ENCODE measurements around the gene SCRG1. TPM values are rescaled to one million over a fixed set of nuclear protein-coding genes. Genes with fewer than 3 reads are reported as not detected.

The SCRG1 gene
- total and polyA plus RNA-seq, 2 donors (not counting 1 experiment from before 2014, with no cell fraction given) = not detected

DNA sequence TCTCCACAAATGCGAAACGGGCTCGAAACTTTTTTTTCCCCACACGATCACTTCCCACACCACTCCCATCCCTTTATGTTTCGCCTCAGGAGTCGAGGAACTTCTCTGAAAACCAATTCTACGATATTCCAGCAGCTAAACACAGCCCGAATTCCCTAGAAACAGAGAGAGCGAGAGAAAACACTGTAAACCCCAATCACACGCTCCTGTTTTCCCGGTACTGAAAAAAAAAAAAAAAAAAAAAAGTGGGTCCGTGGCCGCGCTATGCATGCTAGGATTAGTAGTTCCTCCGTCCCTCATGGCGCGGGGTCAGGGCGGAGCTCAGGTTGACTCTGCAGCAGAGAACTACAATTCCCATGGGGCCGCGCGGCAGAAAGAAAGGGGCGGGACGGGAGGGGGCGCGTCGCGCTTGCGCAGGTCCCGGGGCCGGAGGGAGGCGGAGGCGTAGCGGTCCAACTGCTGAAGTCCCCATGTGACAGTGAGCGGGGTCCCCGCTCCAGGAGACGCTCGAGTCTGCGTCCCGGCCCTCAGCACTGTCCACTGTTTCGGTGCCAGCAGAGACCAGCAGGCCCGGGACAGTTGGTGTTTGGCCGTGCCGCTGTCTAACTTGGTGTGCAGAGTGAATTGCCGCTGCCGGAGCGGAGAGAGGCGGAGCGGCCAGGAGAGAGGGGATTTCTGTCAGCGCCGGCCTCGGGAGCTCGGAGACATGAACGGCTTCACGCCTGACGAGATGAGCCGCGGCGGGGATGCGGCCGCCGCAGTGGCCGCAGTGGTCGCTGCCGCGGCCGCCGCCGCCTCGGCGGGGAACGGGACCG lies 28.2 kb downstream of the SCRG1 start, which contains the start of gene SAP30:
Gene SAP30 (plus strand): TSS at position 478 of the 815 bp plus-strand sequence. CDS start 229 bp downstream, at position 707.
- Histone ChIP-seq H3K27me3 (replicated peaks in 1 of 4; ENCODE audit: control extremely low read depth in 1 of 4, control insufficient read depth in 3 of 4, insufficient read depth in 4 of 4, low read length in 3 of 4) (peaks cover 0 to 2% (median 0%) of the 10 kb centered on the region in 4 experiments), H3K4me3 (ENCODE audit: control extremely low read depth in 1 of 5, extremely low read depth in 1 of 5, insufficient read depth in 1 of 5, low read depth in 2 of 5, low read length in 4 of 5) (peak within 1 kb of the TSS; percentile 81 to 100 (median 99)), H2AFZ (ENCODE audit: insufficient read depth, low read depth, low read length, poor library complexity, severe bottlenecking) (peak within 1 kb of the TSS; percentile 99), H3K36me3 (replicated peaks in 1 of 2; ENCODE audit: control extremely low read depth in 1 of 2, control insufficient read depth in 1 of 2, extremely low read depth in 1 of 2, insufficient read depth in 2 of 2, low read length in 1 of 2) (no peaks in the 10 kb centered on the region), H3K79me2 (ENCODE audit: control insufficient read depth, insufficient read depth, low read length) (peaks cover 6% of the 10 kb centered on the region), H3K4me2 (replicated peaks; ENCODE audit: low read depth, low read length, poor library complexity, severe bottlenecking) (peak within 1 kb of the TSS; percentile 99), H3K9ac (ENCODE audit: low read length) (peak within 1 kb of the TSS; percentile 94), H3K9me3 (ENCODE audit: control extremely low read depth in 1 of 3, control insufficient read depth in 2 of 3, insufficient read depth in 1 of 3, low read length in 2 of 3) (no peaks in the 10 kb centered on the region), H3K27ac (ENCODE audit: low read length in 2 of 2) (peak within 1 kb of the TSS; percentile 84 to 88), H4K20me1 (ENCODE audit: control insufficient read depth, insufficient read depth, low read length, poor library complexity, severe bottlenecking) (no peaks in the 10 kb centered on the region), H3K4me1 (ENCODE audit: control insufficient read depth in 2 of 2, insufficient read depth in 2 of 2, low read length in 2 of 2) (peaks cover 9 to 12% of the 10 kb centered on the region in 2 donors)
- WGBS (ENCODE audit: insufficient coverage) = under 1% methylated on average over 68 of the region's 72 CpGs
- ATAC-seq (ENCODE audit: low read depth) (peak; percentile 83), DNase-seq (peak; percentile 99)
- ChIA-PET POLR2A (interaction anchor here (0.7 to 4.5 kb wide), 6 partner anchors 37 to 913 kb away, joined by 3 to 134 read pairs (median 6); partner anchors contain the start of genes CEP44, FBXO8, GALNT7 and HMGB2), CTCF (interaction anchor here (1.0 to 3.9 kb wide), 5 partner anchors 14 to 201 kb away, joined by 3 to 28 read pairs (median 4); partner anchors contain the start of gene HMGB2)
- Mint-ChIP-seq H3K9me3 (ENCODE audit: insufficient read depth) (no peaks in the 10 kb centered on the region), H3K27me3 (peaks cover 3% of the 10 kb centered on the region), H3K27ac (peak within 1 kb of the TSS; percentile 88), H3K4me1 (peaks cover 21% of the 10 kb centered on the region), H3K4me3 (peak within 1 kb of the TSS; percentile 100)
- TF ChIP-seq, protein P1, sequence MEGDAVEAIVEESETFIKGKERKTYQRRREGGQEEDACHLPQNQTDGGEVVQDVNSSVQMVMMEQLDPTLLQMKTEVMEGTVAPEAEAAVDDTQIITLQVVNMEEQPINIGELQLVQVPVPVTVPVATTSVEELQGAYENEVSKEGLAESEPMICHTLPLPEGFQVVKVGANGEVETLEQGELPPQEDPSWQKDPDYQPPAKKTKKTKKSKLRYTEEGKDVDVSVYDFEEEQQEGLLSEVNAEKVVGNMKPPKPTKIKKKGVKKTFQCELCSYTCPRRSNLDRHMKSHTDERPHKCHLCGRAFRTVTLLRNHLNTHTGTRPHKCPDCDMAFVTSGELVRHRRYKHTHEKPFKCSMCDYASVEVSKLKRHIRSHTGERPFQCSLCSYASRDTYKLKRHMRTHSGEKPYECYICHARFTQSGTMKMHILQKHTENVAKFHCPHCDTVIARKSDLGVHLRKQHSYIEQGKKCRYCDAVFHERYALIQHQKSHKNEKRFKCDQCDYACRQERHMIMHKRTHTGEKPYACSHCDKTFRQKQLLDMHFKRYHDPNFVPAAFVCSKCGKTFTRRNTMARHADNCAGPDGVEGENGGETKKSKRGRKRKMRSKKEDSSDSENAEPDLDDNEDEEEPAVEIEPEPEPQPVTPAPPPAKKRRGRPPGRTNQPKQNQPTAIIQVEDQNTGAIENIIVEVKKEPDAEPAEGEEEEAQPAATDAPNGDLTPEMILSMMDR (IDR thresholded peaks at IDR 0.05) = no peak
- no peak for TF ChIP-seq EZH2 (IDR thresholded peaks at IDR 0.05; ENCODE audit: borderline replicate concordance, insufficient read depth, low read depth, low read length, poor library complexity, severe bottlenecking)
- intact Hi-C loops (cut with micrococcal nuclease) = loop anchor here (1.0 to 5.0 kb wide), 2 partner anchors 36 to 47 kb away; partner anchors contain the start of gene HMGB2
